DND-41 (cell line): Measurements from ENCODE around the gene MORN1.

Experiments used
- ATAC-seq: fragments of 200-7000 bp; cut with Tn5 transposase; 3 replicates; pipeline ENCODE4 v1.9.1; 2021; ENCODE audit warnings: low read depth; ENCODE audit not compliant: insufficient read depth
- DNase-seq: peaks from one replicate; pipeline ENCODE4 v3.0.0-alpha.2; 2020
- H2AFZ ChIP-seq: 2 replicates; pipeline ENCODE4 v1.6.0; 2012; ENCODE audit warnings: low read depth, low read length
- H3K27ac ChIP-seq: 2 replicates; pipeline ENCODE4 v1.5.1; 2012; ENCODE audit warnings: low read length, inconsistent platforms
- H3K27me3 ChIP-seq: fragments of 200-600 bp; sonication (generic); 2 replicates; pipeline ENCODE4 v1.6.0; 2012; ENCODE audit warnings: low read length, mild to moderate bottlenecking, inconsistent platforms; ENCODE audit not compliant: insufficient read depth, poor library complexity
- H3K36me3 ChIP-seq: 2 replicates; pipeline ENCODE4 v1.5.1; 2012; ENCODE audit warnings: low read length, inconsistent platforms; ENCODE audit not compliant: insufficient read depth
- H3K4me1 ChIP-seq: 2 replicates; pipeline ENCODE4 v1.5.1; 2012; ENCODE audit warnings: mild to moderate bottlenecking, low read length; ENCODE audit not compliant: insufficient read depth
- H3K4me2 ChIP-seq: 2 replicates; pipeline ENCODE4 v1.6.0; 2012; ENCODE audit warnings: mild to moderate bottlenecking, moderate library complexity, low read length, inconsistent platforms; ENCODE audit not compliant: insufficient read depth
- H3K4me3 ChIP-seq, 2 experiments: fragments of 200-600 bp in 1 of 2; shearing (Covaris generic) in 1 of 2; 2 replicates each; pipeline ENCODE4 v1.5.1; 2012 to 2016; ENCODE audit warnings: inconsistent platforms in 2 of 2, low read length in 2 of 2, mild to moderate bottlenecking in 2 of 2, low read depth in 1 of 2, moderate library complexity in 1 of 2
- H3K79me2 ChIP-seq: 2 replicates; pipeline ENCODE4 v1.6.0; 2012; ENCODE audit warnings: low read length, inconsistent platforms; ENCODE audit not compliant: insufficient read depth
- H3K9ac ChIP-seq: 2 replicates; pipeline ENCODE4 v1.6.0; 2012; ENCODE audit warnings: low read depth, mild to moderate bottlenecking, inconsistent platforms, low read length, moderate library complexity
- H3K9me3 ChIP-seq: 2 replicates; pipeline ENCODE4 v1.5.1; 2012; ENCODE audit warnings: low read length, moderate library complexity, mild to moderate bottlenecking, inconsistent platforms; ENCODE audit not compliant: insufficient read depth, severe bottlenecking
- H4K20me1 ChIP-seq: 2 replicates; pipeline ENCODE4 v1.6.0; 2012; ENCODE audit warnings: low read length; ENCODE audit not compliant: insufficient read depth
- EZH2 ChIP-seq: IDR thresholded peaks from 3 replicates; pipeline ENCODE4 v1.6.1; 2012; ENCODE audit warnings: borderline replicate concordance, low read depth, mild to moderate bottlenecking, moderate library complexity, low read length, inconsistent platforms; ENCODE audit not compliant: severe bottlenecking
- TF ChIP-seq, protein P1 (sequence below): IDR thresholded peaks from 2 replicates; pipeline ENCODE4 v1.5.1; 2012; ENCODE audit warnings: borderline replicate concordance, low read length, moderate library complexity, mild to moderate bottlenecking; ENCODE audit not compliant: poor library complexity, severe bottlenecking; ENCODE audit errors: extremely low read depth

MORN1 gene

DNA sequence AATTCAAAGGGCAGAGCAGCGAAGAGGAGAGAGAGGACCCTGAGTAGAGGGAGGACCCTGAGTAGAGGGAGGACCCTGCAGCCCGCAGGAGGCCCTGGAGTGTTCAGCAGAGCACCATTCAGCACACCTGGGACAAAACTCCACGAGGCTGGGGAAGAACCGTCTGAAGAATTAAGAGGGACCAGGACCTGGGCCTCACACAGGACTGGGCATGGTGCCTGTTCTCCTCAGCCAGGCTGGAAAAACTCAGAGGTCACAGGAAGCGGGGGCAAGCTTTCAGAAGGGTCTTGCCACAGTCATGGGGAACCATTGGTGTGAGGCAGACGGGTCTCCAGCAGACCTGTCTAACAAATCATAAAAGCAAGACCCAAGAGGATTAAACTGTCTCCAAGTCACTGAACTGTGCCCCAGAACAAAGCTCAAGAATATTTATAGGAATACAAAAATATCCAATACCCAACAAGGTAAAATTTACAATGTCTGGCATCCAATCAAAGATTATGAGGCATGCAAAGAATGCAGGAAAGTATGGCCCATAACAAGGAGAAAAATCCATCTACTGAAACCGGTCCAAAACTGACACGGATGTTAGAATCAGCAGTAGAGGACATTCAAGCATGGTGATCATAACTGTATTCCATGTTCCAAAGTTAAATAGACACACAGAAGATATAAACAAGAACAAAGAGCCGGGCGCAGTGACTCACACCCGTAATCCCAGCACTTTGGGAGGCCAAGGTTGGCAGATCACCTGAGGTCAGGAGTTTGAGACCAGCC lies 30.6 kb downstream of the MORN1 start:
- no peaks in the 10 kb centered on the region for H3K9me3 ChIP-seq
- H3K4me1 ChIP-seq, result no peaks in the 10 kb centered on the region
- no peak for DNase-seq
- no peak overlapping the region for H3K4me3 ChIP-seq
- no peak overlapping the region for H3K27ac ChIP-seq
- no peaks in the 10 kb centered on the region for H3K36me3 ChIP-seq
- TF ChIP-seq, protein P1, sequence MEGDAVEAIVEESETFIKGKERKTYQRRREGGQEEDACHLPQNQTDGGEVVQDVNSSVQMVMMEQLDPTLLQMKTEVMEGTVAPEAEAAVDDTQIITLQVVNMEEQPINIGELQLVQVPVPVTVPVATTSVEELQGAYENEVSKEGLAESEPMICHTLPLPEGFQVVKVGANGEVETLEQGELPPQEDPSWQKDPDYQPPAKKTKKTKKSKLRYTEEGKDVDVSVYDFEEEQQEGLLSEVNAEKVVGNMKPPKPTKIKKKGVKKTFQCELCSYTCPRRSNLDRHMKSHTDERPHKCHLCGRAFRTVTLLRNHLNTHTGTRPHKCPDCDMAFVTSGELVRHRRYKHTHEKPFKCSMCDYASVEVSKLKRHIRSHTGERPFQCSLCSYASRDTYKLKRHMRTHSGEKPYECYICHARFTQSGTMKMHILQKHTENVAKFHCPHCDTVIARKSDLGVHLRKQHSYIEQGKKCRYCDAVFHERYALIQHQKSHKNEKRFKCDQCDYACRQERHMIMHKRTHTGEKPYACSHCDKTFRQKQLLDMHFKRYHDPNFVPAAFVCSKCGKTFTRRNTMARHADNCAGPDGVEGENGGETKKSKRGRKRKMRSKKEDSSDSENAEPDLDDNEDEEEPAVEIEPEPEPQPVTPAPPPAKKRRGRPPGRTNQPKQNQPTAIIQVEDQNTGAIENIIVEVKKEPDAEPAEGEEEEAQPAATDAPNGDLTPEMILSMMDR, result no peak
- TF ChIP-seq EZH2, result no peak
- no peak overlapping the region for H3K4me2 ChIP-seq
- H4K20me1 ChIP-seq, result no peaks in the 10 kb centered on the region
- no peak overlapping the region for H3K9ac ChIP-seq
- no peaks in the 10 kb centered on the region for H3K27me3 ChIP-seq
- H2AFZ ChIP-seq, result no peak overlapping the region
- no peak for ATAC-seq
- no peaks in the 10 kb centered on the region for H3K79me2 ChIP-seq

DNA sequence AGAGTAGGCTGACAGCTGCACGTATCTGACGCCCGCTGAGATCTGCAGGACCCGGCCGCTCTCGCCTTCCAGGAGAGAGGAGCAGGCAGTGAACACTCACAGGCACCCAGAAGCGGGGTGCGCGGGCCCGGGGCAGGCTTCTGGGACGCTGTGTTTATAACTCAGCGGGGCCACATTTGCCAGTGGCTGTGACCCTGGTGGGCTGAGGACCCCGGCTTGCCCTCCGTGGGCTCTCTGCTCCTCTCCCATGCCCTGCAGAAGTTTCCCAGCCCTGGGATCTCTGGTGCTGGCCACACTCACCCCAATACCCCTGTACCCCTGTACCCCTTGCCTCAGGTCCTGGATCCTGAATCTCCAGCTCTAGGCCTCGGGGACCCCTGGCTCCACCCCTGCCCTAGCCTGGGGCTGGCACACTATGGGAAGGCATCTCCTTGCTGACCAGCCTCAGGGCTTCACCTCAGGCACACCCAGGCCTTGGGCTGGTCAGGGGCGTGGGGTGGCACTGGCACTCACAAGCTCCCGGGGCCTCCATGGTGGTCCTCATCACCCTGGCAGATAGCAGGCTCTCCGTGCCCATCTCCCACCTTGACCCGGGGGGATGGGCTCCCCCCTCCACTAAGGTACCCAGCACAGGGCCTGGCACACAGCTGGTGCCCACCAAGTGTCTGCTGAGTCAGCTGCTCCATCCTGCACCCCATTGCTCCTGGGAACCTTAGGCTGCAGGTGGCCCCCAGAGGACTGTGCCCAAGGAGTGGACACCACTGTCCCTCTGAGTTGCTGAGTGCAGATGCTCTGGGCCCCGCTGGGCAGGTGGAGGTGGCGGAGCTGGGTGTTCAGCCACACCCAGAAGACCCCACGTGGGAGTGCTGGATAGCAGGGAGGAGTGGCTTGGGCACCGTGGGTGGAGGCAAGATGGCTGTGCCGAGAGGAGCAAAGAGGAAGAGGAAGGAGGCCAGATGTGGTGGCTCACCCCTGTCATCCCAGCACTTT lies 32.4 kb downstream of the MORN1 start:
- Histone ChIP-seq H3K27me3 (no peaks in the 10 kb centered on the region), H3K4me2 (no peak overlapping the region), H2AFZ (no peak overlapping the region), H3K9me3 (no peaks in the 10 kb centered on the region), H3K4me3 (no peak overlapping the region), H3K27ac (no peak overlapping the region), H3K4me1 (no peaks in the 10 kb centered on the region), H3K79me2 (no peaks in the 10 kb centered on the region), H3K9ac (no peak overlapping the region), H3K36me3 (no peaks in the 10 kb centered on the region), H4K20me1 (no peaks in the 10 kb centered on the region)
- DNase-seq (no peak), ATAC-seq (no peak)
- no peak for TF ChIP-seq EZH2
- TF ChIP-seq, protein P1, result no peak

DNA sequence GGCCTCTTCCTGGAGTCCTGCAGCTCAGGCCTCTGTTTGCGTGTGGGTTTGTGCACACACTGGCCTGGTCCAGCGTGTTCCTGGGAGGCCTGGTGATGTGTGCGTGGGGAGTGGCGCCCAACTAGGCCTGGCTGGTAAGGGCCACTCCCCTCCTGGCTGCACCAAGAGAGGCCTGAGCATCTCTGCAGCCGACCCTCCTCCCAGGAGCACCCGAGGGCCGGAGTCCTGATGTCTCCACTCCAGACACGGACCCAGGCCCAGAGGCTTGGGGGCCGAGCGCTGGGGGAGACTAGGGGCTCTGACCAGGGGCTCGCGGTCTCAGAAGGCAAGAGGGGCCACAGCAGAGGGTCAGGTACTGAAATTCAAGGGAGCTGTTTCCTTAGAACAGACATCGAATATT lies 33.3 kb downstream of the MORN1 start:
- TF ChIP-seq, protein P1, result no peak
- no peak for TF ChIP-seq EZH2
- DNase-seq (no peak), ATAC-seq (no peak)
- H3K27me3 ChIP-seq, result no peaks in the 10 kb centered on the region
- no peak overlapping the region for H3K4me3 ChIP-seq
- H3K9ac ChIP-seq, result no peak overlapping the region
- no peaks in the 10 kb centered on the region for H3K79me2 ChIP-seq
- H3K4me1 ChIP-seq, result no peaks in the 10 kb centered on the region
- H3K27ac ChIP-seq, result no peak overlapping the region
- no peak overlapping the region for H2AFZ ChIP-seq
- H4K20me1 ChIP-seq, result no peaks in the 10 kb centered on the region
- H3K9me3 ChIP-seq, result no peaks in the 10 kb centered on the region
- no peak overlapping the region for H3K4me2 ChIP-seq
- no peaks in the 10 kb centered on the region for H3K36me3 ChIP-seq
